Astrocyte of the cerebellum (primary cell): Measurements from ENCODE around the gene NDUFAF8.

Source experiments
- DNase-seq: peaks from one replicate; pipeline ENCODE4 v3.0.0-alpha.2; 2011; ENCODE audit warnings: low read depth
- H3K4me3 ChIP-seq: 2 replicates; pipeline ENCODE4 v1.5.1; 2011; ENCODE audit warnings: mild to moderate bottlenecking, low read depth, low read length, moderate library complexity
- CTCF ChIP-seq: IDR thresholded peaks from 2 replicates; pipeline ENCODE4 v1.5.1; 2012; ENCODE audit warnings: low read length, low read depth, moderate library complexity, mild to moderate bottlenecking; ENCODE audit errors: missing control alignments
- in situ Hi-C: cut with HindIII; loops from 2 replicates; pipeline ENCODE4 v1.10.0; 2017; ENCODE audit warnings: low sequenced_read_pairs

The NDUFAF8 gene

DNA sequence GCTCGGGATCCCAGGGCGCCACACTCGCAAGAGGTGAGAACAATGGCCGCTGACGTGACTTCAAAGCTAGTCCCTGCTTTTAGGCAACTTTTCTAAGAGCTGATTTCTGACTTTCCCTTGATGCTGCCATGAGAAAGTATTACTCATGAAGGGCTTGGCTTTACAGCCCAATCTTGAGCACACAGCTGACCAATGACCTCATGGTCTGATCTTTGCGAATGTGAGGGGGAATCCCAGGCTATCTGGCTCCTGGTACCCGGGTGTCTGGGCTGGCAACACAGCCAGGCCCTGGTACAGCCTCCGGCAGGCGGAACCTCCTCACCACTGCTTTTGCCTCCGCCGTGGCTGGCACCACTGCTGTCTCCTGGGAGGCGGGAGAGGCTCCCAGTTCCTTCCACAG is 17.5 kb downstream of the NDUFAF8 start:
- no peak for DNase-seq
- no peak overlapping the region for H3K4me3 ChIP-seq
- in situ Hi-C loops, result no loop called here
- no peak for TF ChIP-seq CTCF

DNA sequence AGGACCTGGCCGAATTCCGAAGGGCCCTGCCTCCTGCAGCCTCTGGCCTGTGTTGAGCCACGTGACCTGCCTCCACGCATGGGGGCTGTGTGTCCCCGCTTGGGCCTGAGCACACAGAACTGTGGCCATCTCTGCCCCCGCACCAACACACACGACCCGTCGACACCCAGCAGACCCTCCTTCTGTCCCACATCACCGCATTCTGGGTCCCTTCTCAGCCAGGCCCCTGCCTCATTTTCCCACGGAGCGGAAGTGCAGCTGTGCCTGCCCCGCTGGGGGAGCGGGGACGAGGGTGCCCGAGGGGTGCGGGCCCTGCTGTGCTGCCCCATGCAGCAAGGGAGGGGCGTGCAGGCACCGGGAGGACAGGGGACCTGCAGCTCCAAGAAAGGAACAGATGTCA is 18.4 kb downstream of the NDUFAF8 start:
- DNase-seq, result no peak
- in situ Hi-C loops, result no loop called here
- no peak for TF ChIP-seq CTCF
- no peak overlapping the region for H3K4me3 ChIP-seq

GRCh38 chr17:81258292-81258691 is 19.2 kb downstream of the NDUFAF8 start:
- TF ChIP-seq CTCF, result peak; percentile 4
- no peak overlapping the region for H3K4me3 ChIP-seq
- in situ Hi-C loops, result no loop called here
- DNase-seq, result no peak

DNA sequence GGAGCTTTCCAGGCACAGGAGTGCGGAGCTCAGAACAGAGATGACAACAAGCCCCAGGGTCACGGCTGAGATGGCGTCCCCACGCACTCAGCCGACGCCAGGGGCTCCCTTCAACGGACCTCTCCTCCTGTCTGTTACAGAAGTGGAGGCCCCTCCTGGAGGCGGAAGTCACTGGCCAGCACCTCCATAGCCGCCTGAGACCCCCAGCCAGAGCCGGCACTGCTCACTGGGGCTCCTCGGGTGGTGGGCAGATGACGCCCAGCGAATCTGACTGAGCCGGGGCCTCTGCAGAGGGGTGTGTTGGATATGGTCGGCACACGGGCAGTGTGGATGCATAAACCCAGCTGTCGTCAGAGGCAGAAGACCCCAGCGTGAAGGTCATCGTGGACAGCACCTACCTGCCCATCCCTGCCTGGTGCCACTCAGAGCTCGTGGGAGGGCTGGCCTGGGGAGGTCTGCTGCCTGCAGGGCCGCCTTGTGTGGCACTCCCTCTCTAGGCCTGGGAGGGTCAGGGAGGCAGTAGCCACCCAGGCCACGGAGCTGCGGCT is 20.0 kb downstream of the NDUFAF8 start:
- no peak for TF ChIP-seq CTCF
- H3K4me3 ChIP-seq, result no peak overlapping the region
- no peak for DNase-seq
- in situ Hi-C loops, result no loop called here

- no peak for DNase-seq
- H3K4me3 ChIP-seq, result no peak overlapping the region
- no peak for TF ChIP-seq CTCF
- in situ Hi-C loops, result no loop called here
Observed at GRCh38 chr17:81260171-81260570, 21.1 kb downstream of the NDUFAF8 start.

DNA sequence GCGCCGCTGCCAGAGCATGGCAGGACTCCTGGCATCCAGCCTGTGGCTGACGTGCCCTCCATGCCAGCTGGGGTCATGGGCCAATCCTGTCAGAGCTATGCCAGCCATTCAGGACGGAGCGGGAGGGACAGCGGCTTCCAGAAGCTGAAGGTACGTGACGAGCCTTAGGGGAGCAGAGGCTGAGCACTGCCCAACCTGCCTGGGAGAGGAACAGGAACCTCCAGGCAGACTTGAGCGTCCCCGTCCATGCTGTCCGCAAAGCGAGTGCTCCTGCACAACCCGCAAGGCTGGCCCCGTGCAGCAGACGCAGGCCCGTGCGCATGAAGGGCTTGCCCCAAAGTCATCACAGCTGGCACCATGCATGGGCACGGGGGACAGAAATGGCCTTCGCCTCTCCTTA is 21.5 kb downstream of the NDUFAF8 start:
- no peak for DNase-seq
- in situ Hi-C loops, result no loop called here
- no peak for TF ChIP-seq CTCF
- H3K4me3 ChIP-seq, result no peak overlapping the region

GRCh38 chr17:81261096-81261495 is 22.0 kb downstream of the NDUFAF8 start:
- in situ Hi-C loops, result no loop called here
- TF ChIP-seq CTCF, result no peak

More at GRCh38 chr17:81261096-81261495, 22.0 kb downstream of the NDUFAF8 start:
- DNase-seq, result no peak
- H3K4me3 ChIP-seq, result no peak overlapping the region
